ENCODE measurements around the gene DENND11. TPM values are rescaled to one million over a fixed set of nuclear protein-coding genes. Genes with fewer than 3 reads are reported as not detected.

The DENND11 gene
- total and polyA plus RNA-seq, 10 of the 15 experiments (the other 5 are each of a cell fraction or from before 2014, with no cell fraction given): 2.7 to 47.0 (median 26.6) TPM

GRCh38 chr7:141700296-141700847 lies 1.6 kb downstream of the DENND11 start:
- Histone ChIP-seq H3K79me2 (ENCODE audit: control insufficient read depth, insufficient read depth, low read length) (peaks cover 23% of the 10 kb centered on the region), H3K36me3 (ENCODE audit: control insufficient read depth in 2 of 2, insufficient read depth in 2 of 2, low read length in 1 of 2) (no peaks in the 10 kb centered on the region), H3K9ac (ENCODE audit: control insufficient read depth, insufficient read depth, low read length) (peak overlapping the region; percentile 63), H4K20me1 (ENCODE audit: control insufficient read depth, insufficient read depth) (no peaks in the 10 kb centered on the region), H2AFZ (ENCODE audit: control insufficient read depth, low read depth, low read length) (no peak overlapping the region), H3K4me2 (ENCODE audit: control insufficient read depth, insufficient read depth) (peak overlapping the region; percentile 72), H3K27me3 (replicated peaks in 1 of 2; ENCODE audit: control insufficient read depth in 2 of 2, insufficient read depth in 2 of 2, low read length in 1 of 2) (peaks cover 0 to 2% of the 10 kb centered on the region in 2 experiments; a peak in 1 of 4 replicates), H3K9me3 (replicated peaks; ENCODE audit: control insufficient read depth, insufficient read depth, low read length) (no peaks in the 10 kb centered on the region), H3K4me3 (peak overlapping the region; percentile 97), H3K4me1 (ENCODE audit: control insufficient read depth, insufficient read depth, low read length) (peaks cover 4% of the 10 kb centered on the region; the same call in 1 of the 2 replicates), H3K27ac (ENCODE audit: control insufficient read depth, insufficient read depth) (no peak overlapping the region)
- DNase-seq (ENCODE audit: low read depth, low spot score) (no peak), ATAC-seq (no peak), FAIRE-seq (no peak)
- 90% methylated on average over 5 of the region's 5 CpGs for WGBS (ENCODE audit: insufficient coverage, insufficient replicate concordance, low lambda C conversion rate, missing lambda C conversion rate)
- CTCF ChIA-PET: interaction anchor here (0.6 to 4.2 kb wide), 8 partner anchors 10 to 91 kb away, joined by 3 to 36 read pairs (median 5); partner anchors contain the start of gene SSBP1
- TSS peak; percentile 58 for BruUV-seq (replicated peaks)
- intact Hi-C loops (cut with micrococcal nuclease; ENCODE audit: unreplicated experiment): loop anchor here (2.0 kb wide), 1 partner anchor 38 kb away; the partner anchor contains the start of gene SSBP1
- POLR2A ChIA-PET: interaction anchor here (0.5 to 0.8 kb wide), 5 partner anchors 17 to 685 kb away, joined by 3 to 8 read pairs (median 4); partner anchors contain the start of genes MRPS33 and SSBP1
- TF ChIP-seq IKZF1 (conservative IDR thresholded peaks at IDR 0.05) (0 out of 2 replicates have a peak, but pooled peaks have one; percentile 10), IKZF2 (IDR thresholded peaks at IDR 0.05) (0 out of 4 replicates have a peak, but pooled peaks of 1 of the 2 experiments have one; percentile 34), RELB (IDR thresholded peaks at IDR 0.05; ENCODE audit: low read depth) (no peak)
- in situ Hi-C loops (cut with MboI): no loop called here
- RAD21 ChIA-PET (ENCODE audit: unreplicated experiment): interaction anchor here (1.0 to 3.7 kb wide), 4 partner anchors 10 to 52 kb away, joined by 4 to 16 read pairs (median 4); no protein-coding TSS in a partner anchor
- SMC1A ChIA-PET (ENCODE audit: uncharacterized antibody, unreplicated experiment): interaction anchor here (1.0 to 2.2 kb wide), 7 partner anchors 11 to 54 kb away, joined by 3 to 9 read pairs (median 3); no protein-coding TSS in a partner anchor
